Measurements from ENCODE around the gene UNC45B. TPM values are rescaled to one million over a fixed set of nuclear protein-coding genes. Genes with fewer than 3 reads are reported as not detected.
"Not testable (repeated sequence)": the region's sequence is repeated elsewhere in the genome, so short reads cannot be mapped to it uniquely, and the experiment has no call there.

UNC45B gene
- total RNA-seq, 1 experiment from 2014 or later: not detected

- not testable (repeated sequence) for H2AFZ ChIP-seq (ENCODE audit: low read length); H3K4me1 ChIP-seq (ENCODE audit: low read length); H3K27ac ChIP-seq (ENCODE audit: low read length); H3K9me3 ChIP-seq (ENCODE audit: low read length); H3K79me2 ChIP-seq (ENCODE audit: low read length); H4K20me1 ChIP-seq (ENCODE audit: insufficient read depth, low read depth, low read length); H3K9ac ChIP-seq (ENCODE audit: low read length); DNase-seq; H3K4me2 ChIP-seq (ENCODE audit: low read depth, low read length, poor library complexity, severe bottlenecking); H3K4me3 ChIP-seq (ENCODE audit: low read length); H3K9me2 ChIP-seq (replicated peaks; ENCODE audit: insufficient read depth, low read length); H3K36me3 ChIP-seq (ENCODE audit: insufficient read depth, low read length); H3K27me3 ChIP-seq (ENCODE audit: low read length)
Observed at GRCh38 chr17:35194001-35194400, 46.4 kb downstream of the UNC45B start, which contains the start of gene SLC35G3. Gene SLC35G3, minus strand, starts transcription at chr17:35194393. Its CDS starts 86 bp downstream, at chr17:35194307.

- H3K9ac ChIP-seq (ENCODE audit: low read length); H3K27ac ChIP-seq (ENCODE audit: low read length); H3K9me3 ChIP-seq (ENCODE audit: low read length); H3K27me3 ChIP-seq (ENCODE audit: low read length); DNase-seq; H3K4me3 ChIP-seq (ENCODE audit: low read length); H3K4me2 ChIP-seq (ENCODE audit: low read depth, low read length, poor library complexity, severe bottlenecking); H3K9me2 ChIP-seq (replicated peaks; ENCODE audit: insufficient read depth, low read length); H3K79me2 ChIP-seq (ENCODE audit: low read length); H4K20me1 ChIP-seq (ENCODE audit: insufficient read depth, low read depth, low read length); H2AFZ ChIP-seq (ENCODE audit: low read length); H3K36me3 ChIP-seq (ENCODE audit: insufficient read depth, low read length); H3K4me1 ChIP-seq (ENCODE audit: low read length): not testable (repeated sequence)
Observed at GRCh38 chr17:35195062-35195461, 47.4 kb downstream of the UNC45B start.

- not testable (repeated sequence) for H4K20me1 ChIP-seq (ENCODE audit: insufficient read depth, low read depth, low read length); H3K4me1 ChIP-seq (ENCODE audit: low read length); H3K79me2 ChIP-seq (ENCODE audit: low read length); H3K27me3 ChIP-seq (ENCODE audit: low read length); H3K4me3 ChIP-seq (ENCODE audit: low read length); H3K27ac ChIP-seq (ENCODE audit: low read length); H2AFZ ChIP-seq (ENCODE audit: low read length); H3K9ac ChIP-seq (ENCODE audit: low read length); H3K4me2 ChIP-seq (ENCODE audit: low read depth, low read length, poor library complexity, severe bottlenecking); H3K9me2 ChIP-seq (replicated peaks; ENCODE audit: insufficient read depth, low read length); H3K36me3 ChIP-seq (ENCODE audit: insufficient read depth, low read length); H3K9me3 ChIP-seq (ENCODE audit: low read length); DNase-seq
Observed at GRCh38 chr17:35202582-35202981, 55.0 kb downstream of the UNC45B start.

- Histone ChIP-seq H3K4me3 (ENCODE audit: low read length) (no peak overlapping the region), H3K4me1 (ENCODE audit: low read length) (no peaks in the 10 kb centered on the region), H3K79me2 (ENCODE audit: low read length) (no peaks in the 10 kb centered on the region), H3K27ac (ENCODE audit: low read length) (no peak overlapping the region), H3K4me2 (ENCODE audit: low read depth, low read length, poor library complexity, severe bottlenecking) (no peak overlapping the region), H3K27me3 (ENCODE audit: low read length) (no peaks in the 10 kb centered on the region), H3K36me3 (ENCODE audit: insufficient read depth, low read length) (no peaks in the 10 kb centered on the region), H2AFZ (ENCODE audit: low read length) (no peak overlapping the region), H3K9ac (ENCODE audit: low read length) (no peak overlapping the region), H4K20me1 (ENCODE audit: insufficient read depth, low read depth, low read length) (no peaks in the 10 kb centered on the region), H3K9me2 (replicated peaks; ENCODE audit: insufficient read depth, low read length) (no peaks in the 10 kb centered on the region), H3K9me3 (ENCODE audit: low read length) (no peaks in the 10 kb centered on the region)
- no peak for DNase-seq
Observed at GRCh38 chr17:35210741-35211140, 63.1 kb downstream of the UNC45B start.

GRCh38 chr17:35212668-35213067 is 65.1 kb downstream of the UNC45B start:
- H2AFZ ChIP-seq (ENCODE audit: low read length): no peak overlapping the region
- no peaks in the 10 kb centered on the region for H3K9me3 ChIP-seq (ENCODE audit: low read length)
- no peaks in the 10 kb centered on the region for H3K9me2 ChIP-seq (replicated peaks; ENCODE audit: insufficient read depth, low read length)
- H3K4me3 ChIP-seq (ENCODE audit: low read length): no peak overlapping the region
- no peaks in the 10 kb centered on the region for H3K79me2 ChIP-seq (ENCODE audit: low read length)
- H3K4me2 ChIP-seq (ENCODE audit: low read depth, low read length, poor library complexity, severe bottlenecking): no peak overlapping the region
- H3K27me3 ChIP-seq (ENCODE audit: low read length): no peaks in the 10 kb centered on the region
- no peaks in the 10 kb centered on the region for H3K4me1 ChIP-seq (ENCODE audit: low read length)
- H3K27ac ChIP-seq (ENCODE audit: low read length): no peak overlapping the region
- no peaks in the 10 kb centered on the region for H4K20me1 ChIP-seq (ENCODE audit: insufficient read depth, low read depth, low read length)
- H3K9ac ChIP-seq (ENCODE audit: low read length): no peak overlapping the region
- H3K36me3 ChIP-seq (ENCODE audit: insufficient read depth, low read length): no peaks in the 10 kb centered on the region
- no peak for DNase-seq

- Histone ChIP-seq H3K9me3 (ENCODE audit: low read length) (no peaks in the 10 kb centered on the region), H3K36me3 (ENCODE audit: insufficient read depth, low read length) (no peaks in the 10 kb centered on the region), H3K79me2 (ENCODE audit: low read length) (no peaks in the 10 kb centered on the region), H3K4me1 (ENCODE audit: low read length) (no peaks in the 10 kb centered on the region), H4K20me1 (ENCODE audit: insufficient read depth, low read depth, low read length) (no peaks in the 10 kb centered on the region), H2AFZ (ENCODE audit: low read length) (no peak overlapping the region), H3K27ac (ENCODE audit: low read length) (no peak overlapping the region), H3K4me3 (ENCODE audit: low read length) (no peak overlapping the region), H3K27me3 (ENCODE audit: low read length) (no peaks in the 10 kb centered on the region), H3K9ac (ENCODE audit: low read length) (no peak overlapping the region), H3K4me2 (ENCODE audit: low read depth, low read length, poor library complexity, severe bottlenecking) (no peak overlapping the region), H3K9me2 (replicated peaks; ENCODE audit: insufficient read depth, low read length) (no peaks in the 10 kb centered on the region)
- no peak for DNase-seq
Observed at GRCh38 chr17:35213412-35213940, 65.9 kb downstream of the UNC45B start.

GRCh38 chr17:35214192-35214591 is 66.6 kb downstream of the UNC45B start:
- Histone ChIP-seq H3K27me3 (ENCODE audit: low read length) (no peaks in the 10 kb centered on the region), H3K9me3 (ENCODE audit: low read length) (no peaks in the 10 kb centered on the region), H3K27ac (ENCODE audit: low read length) (no peak overlapping the region), H3K4me1 (ENCODE audit: low read length) (no peaks in the 10 kb centered on the region), H3K4me3 (ENCODE audit: low read length) (no peak overlapping the region), H3K4me2 (ENCODE audit: low read depth, low read length, poor library complexity, severe bottlenecking) (no peak overlapping the region), H2AFZ (ENCODE audit: low read length) (no peak overlapping the region), H3K9ac (ENCODE audit: low read length) (no peak overlapping the region), H3K36me3 (ENCODE audit: insufficient read depth, low read length) (no peaks in the 10 kb centered on the region), H4K20me1 (ENCODE audit: insufficient read depth, low read depth, low read length) (no peaks in the 10 kb centered on the region), H3K79me2 (ENCODE audit: low read length) (no peaks in the 10 kb centered on the region), H3K9me2 (replicated peaks; ENCODE audit: insufficient read depth, low read length) (no peaks in the 10 kb centered on the region)
- DNase-seq: no peak

GRCh38 chr17:35214631-35215273 is 67.1 kb downstream of the UNC45B start:
- Histone ChIP-seq H3K4me2 (ENCODE audit: low read depth, low read length, poor library complexity, severe bottlenecking) (no peak overlapping the region), H3K27ac (ENCODE audit: low read length) (no peak overlapping the region), H2AFZ (ENCODE audit: low read length) (no peak overlapping the region), H3K79me2 (ENCODE audit: low read length) (no peaks in the 10 kb centered on the region), H3K9me3 (ENCODE audit: low read length) (no peaks in the 10 kb centered on the region), H3K4me1 (ENCODE audit: low read length) (no peaks in the 10 kb centered on the region), H3K36me3 (ENCODE audit: insufficient read depth, low read length) (no peaks in the 10 kb centered on the region), H3K9me2 (replicated peaks; ENCODE audit: insufficient read depth, low read length) (no peaks in the 10 kb centered on the region), H4K20me1 (ENCODE audit: insufficient read depth, low read depth, low read length) (no peaks in the 10 kb centered on the region), H3K9ac (ENCODE audit: low read length) (no peak overlapping the region), H3K4me3 (ENCODE audit: low read length) (no peak overlapping the region), H3K27me3 (ENCODE audit: low read length) (no peaks in the 10 kb centered on the region)
- DNase-seq: no peak
